Measurements from ENCODE around the gene RUNX2. TPM values are rescaled to one million over a fixed set of nuclear protein-coding genes. Genes with fewer than 3 reads are reported as not detected.

The RUNX2 gene
- total and polyA plus RNA-seq, 2 of the 8 experiments (the other 6 are each of a cell fraction or from before 2014, with no cell fraction given): 0.26 to 1.2 TPM

- no peak for TF ChIP-seq CHD7 (IDR thresholded peaks at IDR 0.05; ENCODE audit: insufficient replicate concordance, low read length)
- no peak for TF ChIP-seq EZH2 (IDR thresholded peaks at IDR 0.05; ENCODE audit: low read depth, low read length, severe bottlenecking)
- TF ChIP-seq KDM5A (IDR thresholded peaks at IDR 0.05; ENCODE audit: low read length): no peak
- no peak for TF ChIP-seq SIX5 (IDR thresholded peaks at IDR 0.05; ENCODE audit: low read depth, low read length)
- no peak for TF ChIP-seq EP300 (IDR thresholded peaks at IDR 0.05; ENCODE audit: borderline replicate concordance in 1 of 2, low read depth in 2 of 2, low read length in 2 of 2)
- no peak for TF ChIP-seq SIN3A (conservative IDR thresholded peaks at IDR 0.05 in 1 of 2, IDR thresholded peaks at IDR 0.05 in 1 of 2; ENCODE audit: low read depth in 1 of 2, low read length in 2 of 2)
Observed at GRCh38 chr6:45664707-45665106, 336.6 kb downstream of the RUNX2 start (continued).

Data from H1 (cell line).